ENCODE data around the gene SIX6.
"Not testable (repeated sequence)": the region's sequence is repeated elsewhere in the genome, so short reads cannot be mapped to it uniquely, and the experiment has no call there.

- TF ChIP-seq FOXP2 (optimal IDR thresholded peaks at IDR 0.05; ENCODE audit: control extremely low read depth, extremely low read length, insufficient read depth); POLR2AphosphoS5 (IDR thresholded peaks at IDR 0.05; ENCODE audit: borderline replicate concordance, low read depth, low read length); EZH2 (IDR thresholded peaks at IDR 0.05): not testable (repeated sequence)
Measured at GRCh38 chr14:60480248-60480647, 28.7 kb upstream of the SIX6 start.

Measured in SK-N-MC (cell line).